WTC11 (cell line): ENCODE results near the gene MARK2.

ENCODE experiments used
- CTCF ChIP-seq: fragments of 200-600 bp; IDR thresholded peaks from 2 replicates; pipeline ENCODE4 v1.8.0; 2022; ENCODE audit warnings: antibody characterized with exemption
- NFE2L1 ChIP-seq: sonication (generic); formaldehyde crosslinking; IDR thresholded peaks from 2 replicates; pipeline ENCODE4 v1.8.1; 2023; ENCODE audit warnings: missing genetic modification reagents

- TF ChIP-seq NFE2L1 (CRISPR knock-in tag) (no peak), CTCF (no peak)
Measured at GRCh38 chr11:63893355-63893754, 54.4 kb downstream of the MARK2 start.
